ENCODE data around the gene CCDC59.
"Not testable (repeated sequence)": the region's sequence is repeated elsewhere in the genome, so short reads cannot be mapped to it uniquely, and the experiment has no call there.

CCDC59 gene

GRCh38 chr12:82358200-82359114 lies at the start of gene CCDC59, which contains the start of gene METTL25:
CCDC59 (minus strand) TSS chr12:82358387; CDS start chr12:82358376, 11 bp downstream.
METTL25 (plus strand) TSS chr12:82358529; CDS start chr12:82358566, 37 bp downstream.
- peak; percentile 95 to 97 for DNase-seq (ENCODE audit: low read depth in 2 of 2)

GRCh38 chr12:82407481-82407880 lies 49.3 kb upstream of the CCDC59 start:
- DNase-seq (ENCODE audit: low read depth in 2 of 2) = no peak

GRCh38 chr12:82406651-82407050 lies 48.5 kb upstream of the CCDC59 start:
- DNase-seq (ENCODE audit: low read depth in 2 of 2) = no peak

GRCh38 chr12:82400819-82401218 lies 42.6 kb upstream of the CCDC59 start:
- no peak for DNase-seq (ENCODE audit: low read depth in 2 of 2)

GRCh38 chr12:82398879-82399278 lies 40.7 kb upstream of the CCDC59 start:
- no peak for DNase-seq (ENCODE audit: low read depth in 2 of 2)

GRCh38 chr12:82383930-82384552 lies 25.9 kb upstream of the CCDC59 start:
- DNase-seq (ENCODE audit: low read depth in 2 of 2) = no peak

GRCh38 chr12:82378997-82379396 lies 20.8 kb upstream of the CCDC59 start:
- DNase-seq (ENCODE audit: low read depth in 2 of 2) = no peak

- no peak for DNase-seq (ENCODE audit: low read depth in 2 of 2)
These were observed 17.0 kb upstream of the CCDC59 start for GRCh38 chr12:82375201-82375600.

GRCh38 chr12:82366197-82366596 lies 8.0 kb upstream of the CCDC59 start:
- no peak for DNase-seq (ENCODE audit: low read depth in 2 of 2)

- no peak for DNase-seq (ENCODE audit: low read depth in 2 of 2)
These were observed 5.8 kb upstream of the CCDC59 start for GRCh38 chr12:82363990-82364389.

GRCh38 chr12:82361461-82361915 lies 3.3 kb upstream of the CCDC59 start:
- no peak for DNase-seq (ENCODE audit: low read depth in 2 of 2)

- DNase-seq (ENCODE audit: low read depth in 2 of 2) = not testable (repeated sequence)
These were observed 2.6 kb upstream of the CCDC59 start for GRCh38 chr12:82360834-82361233.

- DNase-seq (ENCODE audit: low read depth in 2 of 2) = no peak
These were observed 910 bp upstream of the CCDC59 start for GRCh38 chr12:82359115-82359478.

- no peak for DNase-seq (ENCODE audit: low read depth in 2 of 2)
These were observed 365 bp downstream of the CCDC59 start for GRCh38 chr12:82357845-82358199.

GRCh38 chr12:82357340-82357739 lies 847 bp downstream of the CCDC59 start:
- no peak for DNase-seq (ENCODE audit: low read depth in 2 of 2)

- DNase-seq (ENCODE audit: low read depth in 2 of 2) = no peak
These were observed 6.8 kb downstream of the CCDC59 start for GRCh38 chr12:82351390-82351789.

- DNase-seq (ENCODE audit: low read depth in 2 of 2) = no peak
These were observed 8.0 kb downstream of the CCDC59 start for GRCh38 chr12:82350161-82350560.

GRCh38 chr12:82329508-82329907 lies 28.7 kb downstream of the CCDC59 start:
- DNase-seq (ENCODE audit: low read depth in 2 of 2) = no peak

GRCh38 chr12:82327861-82328260 lies 30.3 kb downstream of the CCDC59 start:
- DNase-seq (ENCODE audit: low read depth in 2 of 2) = no peak

- no peak for DNase-seq (ENCODE audit: low read depth in 2 of 2)
These were observed 31.2 kb downstream of the CCDC59 start for GRCh38 chr12:82326905-82327503.

- DNase-seq (ENCODE audit: low read depth in 2 of 2) = no peak
These were observed 32.4 kb downstream of the CCDC59 start for GRCh38 chr12:82325540-82326336.

GRCh38 chr12:82319276-82319675 lies 38.9 kb downstream of the CCDC59 start:
- DNase-seq (ENCODE audit: low read depth in 2 of 2) = no peak

Measured in stimulated activated CD4-positive, alpha-beta T cell treated with anti-CD3 and anti-CD28 coated beads, Interleukin-12 subunit alpha, Interleukin-12 subunit beta, amount 100 ng/mL, for 24 hours (primary cell).